ENCODE measurements around the gene SUSD4.

- TF ChIP-seq CTCF (conservative IDR thresholded peaks at IDR 0.05 in 1 of 2, IDR thresholded peaks at IDR 0.05 in 1 of 2; ENCODE audit: extremely low read depth in 1 of 2, insufficient read depth in 1 of 2, low read depth in 1 of 2, low read length in 2 of 2), result peak; percentile 8 to 24
- TF ChIP-seq EZH2 (IDR thresholded peaks at IDR 0.05; ENCODE audit: borderline replicate concordance, low read length), result no peak
Observed at GRCh38 chr1:223244366-223245103, 119.4 kb downstream of the SUSD4 start.
